Sigmoid colon (tissue), 7 donors: ENCODE data around the gene MAPRE2. TPM values are rescaled to one million over a fixed set of nuclear protein-coding genes. Genes with fewer than 3 reads are reported as not detected.

ENCODE experiments used
- DNase-seq: peaks from one replicate; pipeline ENCODE4 v3.0.0-alpha.2; 2019
- H3K27ac ChIP-seq, 4 donors: fragments of 200-600 bp; sonication (generic); one replicate each; pipeline ENCODE4 v1.5.1; 2016 to 2019; ENCODE audit warnings: mild to moderate bottlenecking in 1 of 4
- H3K27me3 ChIP-seq, 3 donors: fragments of 200-600 bp; sonication (generic); one replicate each; pipeline ENCODE4 v1.5.1; 2019; ENCODE audit warnings: mild to moderate bottlenecking in 1 of 3
- H3K36me3 ChIP-seq, 4 donors: fragments of 200-600 bp; sonication (generic); one replicate each; pipeline ENCODE4 v1.5.1; 2016 to 2019
- H3K4me1 ChIP-seq, 4 donors: fragments of 200-600 bp; sonication (generic); one replicate each; pipeline ENCODE4 v1.5.1; 2017 to 2019
- H3K4me3 ChIP-seq, 4 donors: fragments of 200-600 bp; sonication (generic); one replicate each; pipeline ENCODE4 v1.5.1; 2017 to 2019; ENCODE audit warnings: mild to moderate bottlenecking in 2 of 4, moderate library complexity in 1 of 4
- H3K9me3 ChIP-seq, 4 donors: fragments of 200-600 bp in 3 of 4; sonication (generic) in 3 of 4; one replicate each; pipeline versions ENCODE4 v1.5.1 to v1.6.1; 2013 to 2019
- EP300 ChIP-seq, 4 donors: sonication (generic); formaldehyde crosslinking; IDR thresholded peaks; one replicate each; pipeline ENCODE4 v1.6.1; 2017; ENCODE audit warnings: antibody characterized with exemption in 4 of 4
- POLR2A ChIP-seq, 2 donors: fragments of 450-650 bp; IDR thresholded peaks; one replicate each; pipeline ENCODE4 v1.6.1; 2016; ENCODE audit warnings: antibody characterized with exemption in 2 of 2, mild to moderate bottlenecking in 2 of 2, moderate library complexity in 2 of 2
- POLR2AphosphoS5 ChIP-seq, 4 donors: sonication (generic); formaldehyde crosslinking; IDR thresholded peaks; one replicate each; pipeline ENCODE4 v1.6.1; 2017; ENCODE audit warnings: antibody characterized with exemption in 4 of 4
- WGBS, 2 donors: extraction: QIAGEN DNeasy Blood & Tissue Kit; methylation state at CpG; one replicate each; pipeline ENCODE4 v1.1.7; 2013; 5-methylcytosine and 5-hydroxymethylcytosine counted together
- intact Hi-C: fragments of 100-400 bp; cut with DNase I; formaldehyde crosslinking; loops from one replicate; pipeline ENCODE4 v1.15.1; 2023
- polyA plus RNA-seq, 3 donors: library from polyadenylated mRNA; stranded (reverse); fragments of 200-250 nt; gene quantifications; one replicate each; pipeline ENCODE4 v1.2.3, GENCODE V29; 2013
- total RNA-seq, 4 donors: library from RNA; depleted of rRNA; stranded (reverse); fragments of >200 nt; gene quantifications; one replicate each; pipeline ENCODE4 v1.1.0, GENCODE V29; 2016
- TF ChIP-seq, protein P1 (sequence below), 4 experiments: fragments of 450-650 bp in 3 of 4; fragments of 200-600 bp in 1 of 4; IDR thresholded peaks; one replicate each; pipeline ENCODE4 v1.5.1; 2016 to 2019; ENCODE audit warnings: antibody characterized with exemption in 4 of 4, mild to moderate bottlenecking in 3 of 4, moderate library complexity in 2 of 4
- donor health status: healthy with polysubstance abuse.
- donor health status: Bipolar disorder and iron deficiency.
- donor health status: healthy.

Gene MAPRE2
- total and polyA plus RNA-seq, 7 donors: 14.0 to 31.6 (median 21.0) TPM

- no peak for DNase-seq
- H3K4me1 ChIP-seq: peaks cover 0 to 54% (median 26%) of the 10 kb centered on the region in 4 donors
- H3K9me3 ChIP-seq: no peaks in the 10 kb centered on the region
- H3K4me3 ChIP-seq: no peak overlapping the region
- TF ChIP-seq POLR2AphosphoS5 (IDR thresholded peaks at IDR 0.05): no peak
- TF ChIP-seq, protein P1, sequence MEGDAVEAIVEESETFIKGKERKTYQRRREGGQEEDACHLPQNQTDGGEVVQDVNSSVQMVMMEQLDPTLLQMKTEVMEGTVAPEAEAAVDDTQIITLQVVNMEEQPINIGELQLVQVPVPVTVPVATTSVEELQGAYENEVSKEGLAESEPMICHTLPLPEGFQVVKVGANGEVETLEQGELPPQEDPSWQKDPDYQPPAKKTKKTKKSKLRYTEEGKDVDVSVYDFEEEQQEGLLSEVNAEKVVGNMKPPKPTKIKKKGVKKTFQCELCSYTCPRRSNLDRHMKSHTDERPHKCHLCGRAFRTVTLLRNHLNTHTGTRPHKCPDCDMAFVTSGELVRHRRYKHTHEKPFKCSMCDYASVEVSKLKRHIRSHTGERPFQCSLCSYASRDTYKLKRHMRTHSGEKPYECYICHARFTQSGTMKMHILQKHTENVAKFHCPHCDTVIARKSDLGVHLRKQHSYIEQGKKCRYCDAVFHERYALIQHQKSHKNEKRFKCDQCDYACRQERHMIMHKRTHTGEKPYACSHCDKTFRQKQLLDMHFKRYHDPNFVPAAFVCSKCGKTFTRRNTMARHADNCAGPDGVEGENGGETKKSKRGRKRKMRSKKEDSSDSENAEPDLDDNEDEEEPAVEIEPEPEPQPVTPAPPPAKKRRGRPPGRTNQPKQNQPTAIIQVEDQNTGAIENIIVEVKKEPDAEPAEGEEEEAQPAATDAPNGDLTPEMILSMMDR (IDR thresholded peaks at IDR 0.05): no peak
- TF ChIP-seq POLR2A (IDR thresholded peaks at IDR 0.05): no peak
- no peak for TF ChIP-seq EP300 (IDR thresholded peaks at IDR 0.05)
- no peaks in the 10 kb centered on the region for H3K36me3 ChIP-seq
- intact Hi-C loops: no loop called here
- 94 to 98% methylated on average over 7 of the region's 7 CpGs for WGBS, 2 donors
- no peak overlapping the region for H3K27ac ChIP-seq
- H3K27me3 ChIP-seq: no peaks in the 10 kb centered on the region
These were observed 13.9 kb downstream of the MAPRE2 start for GRCh38 chr18:35055105-35055504.

DNA sequence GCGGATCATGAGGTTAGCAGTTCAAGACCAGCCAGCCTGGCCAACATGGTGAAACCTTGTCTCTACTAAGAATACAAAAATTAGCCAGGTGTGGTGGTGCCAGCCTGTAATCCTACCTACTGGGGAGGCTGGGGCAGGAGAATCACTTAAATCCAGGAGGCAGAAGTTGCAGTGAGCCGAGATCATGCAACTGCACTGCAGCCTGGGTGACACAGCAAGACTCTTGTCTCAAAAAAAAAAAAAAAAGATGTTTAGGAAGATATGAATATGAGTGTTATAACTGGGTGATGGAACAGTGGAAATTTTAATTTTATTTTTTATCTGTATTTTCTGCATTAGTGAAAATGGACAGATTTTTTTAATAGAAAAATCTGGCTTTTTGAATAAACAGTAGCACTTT is 14.5 kb downstream of the MAPRE2 start:
- Histone ChIP-seq H3K27ac (no peak overlapping the region), H3K27me3 (no peaks in the 10 kb centered on the region), H3K4me3 (no peak overlapping the region), H3K9me3 (no peaks in the 10 kb centered on the region), H3K36me3 (no peaks in the 10 kb centered on the region), H3K4me1 (peaks cover 0 to 50% (median 23%) of the 10 kb centered on the region in 4 donors)
- intact Hi-C loops: no loop called here
- 87 to 96% methylated on average over 2 of the region's 2 CpGs for WGBS, 2 donors
- no peak for DNase-seq
- TF ChIP-seq, protein P1 (IDR thresholded peaks at IDR 0.05): no peak
- TF ChIP-seq EP300 (IDR thresholded peaks at IDR 0.05): no peak

DNA sequence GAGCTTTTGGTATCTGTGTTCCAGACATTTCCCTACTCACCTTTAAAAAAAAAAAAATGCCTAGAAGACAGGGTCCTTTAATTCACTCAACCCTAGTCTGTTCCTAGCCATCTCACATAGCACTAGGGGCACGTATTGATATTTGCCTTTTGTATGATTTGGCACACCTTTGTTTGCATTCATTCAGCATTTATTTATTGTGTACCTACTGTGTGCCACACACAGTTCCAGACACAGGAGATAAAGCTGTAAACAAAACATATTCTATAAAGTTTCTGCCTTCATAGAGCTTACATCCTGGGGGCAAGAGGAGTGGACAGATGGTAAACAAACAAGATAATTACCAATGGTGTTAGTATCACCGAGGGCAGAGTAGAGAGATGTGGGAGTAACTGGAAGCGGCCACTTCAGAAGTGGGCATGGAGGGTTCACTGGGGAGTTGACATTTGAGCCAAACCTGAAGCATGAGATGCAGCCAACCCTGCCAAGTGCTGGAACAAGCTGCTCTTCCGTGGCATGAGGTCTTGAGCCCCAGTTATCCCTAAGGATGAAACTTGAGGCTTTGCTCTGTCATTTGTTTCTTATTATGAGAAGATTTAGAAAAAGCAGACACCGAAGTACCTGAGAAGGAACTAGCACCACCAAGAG is 18.2 kb downstream of the MAPRE2 start:
- H3K27ac ChIP-seq: no peak overlapping the region
- no peaks in the 10 kb centered on the region for H3K36me3 ChIP-seq
- H3K4me1 ChIP-seq: peaks cover 0 to 28% (median 7%) of the 10 kb centered on the region in 4 donors
- no peaks in the 10 kb centered on the region for H3K27me3 ChIP-seq
- DNase-seq: no peak
- WGBS, 2 donors: 81 to 89% methylated on average over 5 of the region's 5 CpGs
- H3K9me3 ChIP-seq: no peaks in the 10 kb centered on the region
- intact Hi-C loops: no loop called here
- TF ChIP-seq, protein P1 (IDR thresholded peaks at IDR 0.05): no peak
- no peak for TF ChIP-seq POLR2AphosphoS5 (IDR thresholded peaks at IDR 0.05)
- no peak for TF ChIP-seq POLR2A (IDR thresholded peaks at IDR 0.05)
- no peak for TF ChIP-seq EP300 (IDR thresholded peaks at IDR 0.05)
- H3K4me3 ChIP-seq: no peak overlapping the region

DNA sequence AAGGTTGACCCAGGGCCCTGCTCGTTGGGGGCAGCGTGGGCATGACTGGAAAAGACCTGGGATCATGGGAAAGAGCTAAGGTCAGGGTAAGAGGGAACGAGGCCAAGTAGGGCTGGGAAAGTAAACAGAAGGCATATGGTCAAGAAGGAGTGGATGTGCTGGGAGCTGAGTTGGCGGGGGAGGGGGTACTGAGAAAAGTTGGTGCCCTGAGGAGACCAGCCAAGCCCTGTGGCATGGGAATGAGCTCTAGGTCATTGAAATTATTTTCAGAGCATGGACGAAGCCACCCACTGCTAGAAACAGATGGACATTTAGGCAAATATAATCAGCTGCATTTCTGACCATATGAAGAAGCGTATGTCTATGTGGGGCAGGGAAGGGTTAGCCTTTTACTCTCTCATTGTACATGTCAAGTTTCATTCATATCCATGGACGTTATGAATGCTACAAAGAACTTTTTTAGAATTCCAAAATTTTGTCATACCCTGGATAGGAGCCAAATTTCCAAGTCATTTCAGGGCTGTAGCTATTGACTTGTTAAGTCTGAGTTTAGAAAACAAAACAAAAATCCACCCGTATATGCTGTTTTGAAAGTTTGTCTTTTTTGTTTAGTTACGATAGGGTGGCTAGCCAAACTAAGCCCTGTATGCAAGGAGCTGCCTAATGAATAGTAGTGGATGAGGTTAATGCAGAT is 19.1 kb downstream of the MAPRE2 start:
- Histone ChIP-seq H3K4me3 (no peak overlapping the region), H3K27ac (no peak overlapping the region), H3K9me3 (no peaks in the 10 kb centered on the region), H3K27me3 (no peaks in the 10 kb centered on the region), H3K36me3 (no peaks in the 10 kb centered on the region), H3K4me1 (peaks cover 0 to 28% (median 7%) of the 10 kb centered on the region in 4 donors)
- intact Hi-C loops: no loop called here
- DNase-seq: no peak
- WGBS, 2 donors: 61 to 77% methylated on average over 9 of the region's 9 CpGs
- TF ChIP-seq POLR2AphosphoS5 (IDR thresholded peaks at IDR 0.05) (no peak), POLR2A (IDR thresholded peaks at IDR 0.05) (no peak), EP300 (IDR thresholded peaks at IDR 0.05) (no peak)
- TF ChIP-seq, protein P1 (IDR thresholded peaks at IDR 0.05): no peak
